ENCODE measurements around the gene PTTG1IP2. TPM values are rescaled to one million over a fixed set of nuclear protein-coding genes. Genes with fewer than 3 reads are reported as not detected.
"Not testable (repeated sequence)": the region's sequence is repeated elsewhere in the genome, so short reads cannot be mapped to it uniquely, and the experiment has no call there.

PTTG1IP2 gene
- total RNA-seq, 2 experiments from 2014 or later = not detected

DNA sequence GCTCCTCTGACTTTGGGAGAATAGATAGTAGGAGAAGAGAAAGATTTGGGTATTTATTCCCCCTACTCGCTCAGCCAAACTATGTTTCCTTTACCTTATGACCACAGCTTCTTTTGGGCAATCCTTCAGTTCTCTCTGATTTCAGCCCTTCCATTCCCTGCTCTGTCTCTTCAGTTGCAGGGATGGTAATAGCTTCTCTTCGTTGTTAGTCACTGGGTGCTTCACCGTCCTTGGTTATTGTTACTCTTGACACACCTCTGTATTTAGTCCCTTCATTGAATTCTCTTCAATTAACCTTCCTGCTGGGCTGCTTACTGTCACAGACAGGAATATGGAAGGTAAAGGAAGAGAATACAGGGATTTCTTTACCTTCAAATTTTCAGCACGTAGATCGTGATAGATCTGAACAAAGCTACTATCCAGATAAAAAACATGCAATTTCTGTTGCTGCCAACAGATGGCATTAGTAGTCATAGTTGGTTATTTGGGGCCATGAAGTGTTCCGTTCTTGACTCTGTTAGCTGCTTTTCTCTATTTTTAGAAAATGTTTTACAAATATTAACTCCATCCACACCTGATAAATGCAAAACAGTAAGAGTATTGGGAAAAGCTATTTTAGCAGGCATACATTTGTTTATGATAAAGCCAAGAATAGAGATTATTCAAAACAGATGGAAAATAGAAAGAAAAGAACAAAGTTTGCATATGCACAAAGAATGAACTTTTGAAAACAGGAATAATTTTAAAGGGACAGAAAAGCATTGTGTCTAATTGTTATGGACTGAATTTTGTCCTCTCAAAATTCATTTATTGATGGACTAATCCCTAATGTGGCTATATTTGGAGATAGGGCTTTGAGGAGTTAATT, 14.0 kb upstream of the PTTG1IP2 start:
- Mint-ChIP-seq H3K4me3 (no peak overlapping the region), H3K27me3 (ENCODE audit: low read depth) (peaks cover 14% of the 10 kb centered on the region), H3K4me1 (ENCODE audit: low read depth) (peaks cover 6% of the 10 kb centered on the region), H3K9me3 (ENCODE audit: insufficient read depth) (no peaks in the 10 kb centered on the region), H3K36me3 (ENCODE audit: low read depth) (no peaks in the 10 kb centered on the region), H3K27ac (no peak overlapping the region)
- POLR2A ChIA-PET = no interaction called here
- ATAC-seq (peak; percentile 55), DNase-seq (peak; percentile 26)
- CTCF ChIA-PET = interaction anchor here (0.7 to 1.6 kb wide), 17 partner anchors 9 to 582 kb away, joined by 3 to 9 read pairs (median 4); no protein-coding TSS in a partner anchor

DNA sequence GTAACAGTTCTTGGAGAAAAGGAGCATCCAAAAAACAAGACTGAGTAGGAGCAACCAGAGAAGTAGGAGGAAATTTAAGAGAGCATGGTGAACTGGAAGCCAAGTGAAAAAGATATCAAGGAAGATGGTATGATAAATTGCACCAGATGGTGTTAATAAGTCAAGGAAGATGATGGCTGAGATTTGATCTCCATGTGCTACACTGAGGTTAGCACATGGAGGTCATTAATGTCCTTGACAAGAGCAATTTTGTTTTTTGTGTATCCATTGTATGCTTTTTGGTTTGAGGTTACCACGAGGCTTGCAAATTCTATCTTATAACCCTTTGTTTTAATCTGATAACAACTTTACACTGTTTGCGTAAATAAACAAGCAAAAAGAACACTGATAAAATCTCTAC, 11.3 kb upstream of the PTTG1IP2 start:
- DNase-seq (no peak), ATAC-seq (no peak)
- Mint-ChIP-seq H3K36me3 (ENCODE audit: low read depth) (no peaks in the 10 kb centered on the region), H3K9me3 (ENCODE audit: insufficient read depth) (no peaks in the 10 kb centered on the region), H3K4me1 (ENCODE audit: low read depth) (peaks cover 8% of the 10 kb centered on the region), H3K27ac (no peak overlapping the region), H3K4me3 (no peak overlapping the region), H3K27me3 (ENCODE audit: low read depth) (peaks cover 4% of the 10 kb centered on the region)
- ChIA-PET POLR2A (no interaction called here), CTCF (no interaction called here)

- Mint-ChIP-seq H3K4me3 (no peak overlapping the region), H3K36me3 (ENCODE audit: low read depth) (peaks cover 8% of the 10 kb centered on the region), H3K27me3 (ENCODE audit: low read depth) (no peaks in the 10 kb centered on the region), H3K27ac (no peak overlapping the region), H3K9me3 (ENCODE audit: insufficient read depth) (peaks cover 7% of the 10 kb centered on the region), H3K4me1 (ENCODE audit: low read depth) (peaks cover 15% of the 10 kb centered on the region)
- DNase-seq (no peak), ATAC-seq (no peak)
- ChIA-PET POLR2A (no interaction called here), CTCF (no interaction called here)
Measured at GRCh38 chr7:90459888-90460287, 9.6 kb upstream of the PTTG1IP2 start.

GRCh38 chr7:90461219-90461618, 8.2 kb upstream of the PTTG1IP2 start:
- no peaks in the 10 kb centered on the region for H3K27me3 Mint-ChIP-seq (ENCODE audit: low read depth)
- H3K4me3 Mint-ChIP-seq = no peak overlapping the region
- H3K4me1 Mint-ChIP-seq (ENCODE audit: low read depth) = peaks cover 10% of the 10 kb centered on the region
- DNase-seq = no peak
- H3K27ac Mint-ChIP-seq = no peak overlapping the region
- H3K9me3 Mint-ChIP-seq (ENCODE audit: insufficient read depth) = peaks cover 7% of the 10 kb centered on the region
- ChIA-PET POLR2A (no interaction called here), CTCF (no interaction called here)
- H3K36me3 Mint-ChIP-seq (ENCODE audit: low read depth) = peaks cover 8% of the 10 kb centered on the region
- ATAC-seq = no peak

GRCh38 chr7:90463151-90463628, 6.2 kb upstream of the PTTG1IP2 start:
- peak; percentile 76 for ATAC-seq
- not testable (repeated sequence) for DNase-seq; H3K27me3 Mint-ChIP-seq (ENCODE audit: low read depth)

DNA sequence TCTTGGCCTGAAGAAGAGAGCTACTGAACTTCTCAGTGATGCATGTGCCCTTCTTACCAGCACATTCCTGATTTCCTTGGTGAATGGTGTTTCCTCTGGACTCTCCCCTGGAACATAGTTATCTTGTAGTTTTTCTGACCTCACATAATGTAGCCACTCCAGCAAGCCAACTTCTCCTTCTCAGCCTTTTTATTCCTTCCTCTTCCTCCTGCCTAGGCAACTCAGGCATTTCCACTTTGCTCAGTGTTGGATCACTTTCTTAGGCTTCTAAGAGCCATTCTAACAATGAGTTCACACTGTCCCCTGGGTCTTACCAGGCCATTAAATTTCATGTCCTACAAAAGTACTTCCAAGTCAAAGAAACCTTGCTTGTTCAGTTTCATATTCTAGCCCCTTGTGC, 3.6 kb upstream of the PTTG1IP2 start:
- ATAC-seq (no peak), DNase-seq (no peak)
- peaks cover 7% of the 10 kb centered on the region for H3K9me3 Mint-ChIP-seq (ENCODE audit: insufficient read depth)
- no peak overlapping the region for H3K27ac Mint-ChIP-seq
- peaks cover 8% of the 10 kb centered on the region for H3K36me3 Mint-ChIP-seq (ENCODE audit: low read depth)
- ChIA-PET CTCF (interaction anchor here (1.4 kb wide), 1 partner anchor 11 kb away, joined by 4 read pairs; no protein-coding TSS in a partner anchor), POLR2A (no interaction called here)
- peaks cover 10% of the 10 kb centered on the region for H3K4me1 Mint-ChIP-seq (ENCODE audit: low read depth)
- H3K4me3 Mint-ChIP-seq = no peak overlapping the region
- no peaks in the 10 kb centered on the region for H3K27me3 Mint-ChIP-seq (ENCODE audit: low read depth)

More at GRCh38 chr7:90463151-90463628, 6.2 kb upstream of the PTTG1IP2 start:
- CTCF ChIA-PET = interaction anchor here (1.7 kb wide), 1 partner anchor 8 kb away, joined by 4 read pairs; no protein-coding TSS in a partner anchor
- H3K9me3 Mint-ChIP-seq (ENCODE audit: insufficient read depth); H3K36me3 Mint-ChIP-seq (ENCODE audit: low read depth); H3K4me1 Mint-ChIP-seq (ENCODE audit: low read depth); POLR2A ChIA-PET: not testable (repeated sequence)
- H3K4me3 Mint-ChIP-seq = peak overlapping the region; percentile 31
- peak overlapping the region; percentile 53 for H3K27ac Mint-ChIP-seq

DNA sequence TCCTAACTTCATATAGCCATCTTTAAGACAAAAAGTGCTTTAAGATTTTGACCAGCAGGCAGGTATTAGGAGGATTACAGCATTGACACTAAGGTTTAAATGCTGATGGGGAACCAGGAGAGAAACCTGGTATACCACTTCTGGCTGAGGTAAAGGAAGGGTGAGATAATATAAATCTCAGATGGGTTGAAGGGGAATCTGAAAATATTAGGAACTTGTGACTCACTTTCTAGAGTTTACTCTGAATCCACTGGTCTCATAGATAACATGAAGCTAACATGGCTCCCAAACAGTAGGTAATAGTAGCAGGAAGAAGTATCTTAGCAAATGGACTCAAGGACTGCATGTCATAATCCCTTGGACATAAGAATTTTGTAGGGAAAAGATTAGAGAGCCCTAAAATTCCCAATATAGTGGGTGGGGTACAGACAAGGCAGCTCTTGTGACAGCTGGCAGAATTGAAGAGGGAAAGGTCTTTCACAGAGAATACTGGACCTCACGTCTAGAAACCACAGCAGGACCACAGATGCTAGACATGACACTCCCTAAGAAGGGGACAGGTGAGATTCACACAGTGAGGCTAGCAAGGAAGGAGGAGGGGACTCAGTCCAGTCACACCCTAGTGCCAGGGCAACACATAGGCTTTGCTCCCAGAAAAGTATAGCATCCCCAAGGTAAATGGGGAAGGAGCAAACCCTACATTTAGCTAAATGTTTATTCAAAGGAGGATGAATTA, 3.5 kb downstream of the PTTG1IP2 start:
- CTCF ChIA-PET = interaction anchor here (1.2 kb wide), 1 partner anchor 18 kb away, joined by 3 read pairs; no protein-coding TSS in a partner anchor
- Mint-ChIP-seq H3K27ac (no peak overlapping the region), H3K4me3 (no peak overlapping the region), H3K36me3 (ENCODE audit: low read depth) (no peaks in the 10 kb centered on the region), H3K27me3 (ENCODE audit: low read depth) (no peaks in the 10 kb centered on the region), H3K4me1 (ENCODE audit: low read depth) (no peaks in the 10 kb centered on the region), H3K9me3 (ENCODE audit: insufficient read depth) (no peaks in the 10 kb centered on the region)
- POLR2A ChIA-PET = no interaction called here
- ATAC-seq (no peak), DNase-seq (no peak)

GRCh38 chr7:90473814-90474213, 4.4 kb downstream of the PTTG1IP2 start:
- POLR2A ChIA-PET = no interaction called here
- CTCF ChIA-PET = no interaction called here
- peaks cover under 1% of the 10 kb centered on the region for H3K27me3 Mint-ChIP-seq (ENCODE audit: low read depth)
- H3K36me3 Mint-ChIP-seq (ENCODE audit: low read depth) = no peaks in the 10 kb centered on the region
- no peak overlapping the region for H3K27ac Mint-ChIP-seq
- no peak for ATAC-seq
- no peak for DNase-seq
- H3K4me3 Mint-ChIP-seq = no peak overlapping the region
- H3K4me1 Mint-ChIP-seq (ENCODE audit: low read depth) = no peaks in the 10 kb centered on the region
- H3K9me3 Mint-ChIP-seq (ENCODE audit: insufficient read depth) = no peaks in the 10 kb centered on the region

- no peaks in the 10 kb centered on the region for H3K4me1 Mint-ChIP-seq (ENCODE audit: low read depth)
- CTCF ChIA-PET = no interaction called here
- no peak for DNase-seq
- H3K36me3 Mint-ChIP-seq (ENCODE audit: low read depth) = no peaks in the 10 kb centered on the region
- peaks cover 3% of the 10 kb centered on the region for H3K27me3 Mint-ChIP-seq (ENCODE audit: low read depth)
- POLR2A ChIA-PET = no interaction called here
- no peak overlapping the region for H3K4me3 Mint-ChIP-seq
- ATAC-seq = no peak
- H3K27ac Mint-ChIP-seq = no peak overlapping the region
- H3K9me3 Mint-ChIP-seq (ENCODE audit: insufficient read depth) = no peaks in the 10 kb centered on the region
Measured at GRCh38 chr7:90474284-90475210, 5.1 kb downstream of the PTTG1IP2 start.

- H3K4me1 Mint-ChIP-seq (ENCODE audit: low read depth) = no peaks in the 10 kb centered on the region
- no peak overlapping the region for H3K27ac Mint-ChIP-seq
- ChIA-PET POLR2A (no interaction called here), CTCF (no interaction called here)
- H3K9me3 Mint-ChIP-seq (ENCODE audit: insufficient read depth) = no peaks in the 10 kb centered on the region
- no peaks in the 10 kb centered on the region for H3K36me3 Mint-ChIP-seq (ENCODE audit: low read depth)
- ATAC-seq (no peak), DNase-seq (no peak)
- no peak overlapping the region for H3K4me3 Mint-ChIP-seq
- peaks cover 8% of the 10 kb centered on the region for H3K27me3 Mint-ChIP-seq (ENCODE audit: low read depth)
Measured at GRCh38 chr7:90483251-90483650, 13.8 kb downstream of the PTTG1IP2 start.

DNA sequence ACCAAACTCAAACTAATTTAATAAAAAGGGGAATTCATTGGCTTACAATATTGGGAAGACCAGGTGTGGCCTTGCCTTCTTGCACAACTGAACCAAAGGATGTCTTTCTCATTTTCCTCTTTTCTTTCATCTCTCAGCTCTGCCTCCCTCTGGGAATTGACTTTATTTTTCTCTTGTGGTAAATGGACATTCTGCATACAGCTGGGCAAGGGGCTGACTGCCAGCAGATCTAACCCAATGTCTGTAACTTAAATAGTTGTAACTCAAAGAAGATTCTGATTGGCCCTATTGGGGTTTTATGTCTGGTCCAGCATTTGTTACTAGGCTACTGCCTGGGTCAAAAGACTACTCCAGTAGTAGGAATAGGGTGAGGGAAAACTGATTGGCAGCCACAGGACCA, 15.3 kb downstream of the PTTG1IP2 start:
- no peaks in the 10 kb centered on the region for H3K4me1 Mint-ChIP-seq (ENCODE audit: low read depth)
- CTCF ChIA-PET = no interaction called here
- H3K27me3 Mint-ChIP-seq (ENCODE audit: low read depth) = peaks cover 6% of the 10 kb centered on the region
- DNase-seq = no peak
- H3K27ac Mint-ChIP-seq = no peak overlapping the region
- H3K9me3 Mint-ChIP-seq (ENCODE audit: insufficient read depth) = no peaks in the 10 kb centered on the region
- no peaks in the 10 kb centered on the region for H3K36me3 Mint-ChIP-seq (ENCODE audit: low read depth)
- POLR2A ChIA-PET = no interaction called here
- no peak for ATAC-seq
- no peak overlapping the region for H3K4me3 Mint-ChIP-seq
